Stomach (tissue), 9 donors: ENCODE measurements around the gene SCN4A. TPM values are rescaled to one million over a fixed set of nuclear protein-coding genes. Genes with fewer than 3 reads are reported as not detected.
A peak's percentile ranks its signal among the peaks of the same experiment; 100 is the strongest.

Source experiments
- DNase-seq, 2 donors: peaks; one replicate each; pipeline versions ENCODE4 v3.0.0 to v3.0.0-alpha.2; 2013 to 2019
- H3K27ac ChIP-seq, 5 donors: fragments of 200-600 bp in 4 of 5; sonication (generic) in 4 of 5; one replicate each; pipeline ENCODE4 v1.5.1; 2013 to 2019; ENCODE audit warnings: mild to moderate bottlenecking in 1 of 5, moderate library complexity in 1 of 5
- H3K27me3 ChIP-seq, 3 donors: fragments of 200-600 bp; sonication (generic); one replicate each; pipeline ENCODE4 v1.5.1; 2017 to 2019; ENCODE audit warnings: mixed run types in 1 of 3
- H3K36me3 ChIP-seq, 4 donors: fragments of 200-600 bp; sonication (generic); 1 replicate in 3 of 4; 2 replicates in 1 of 4; pipeline ENCODE4 v1.5.1; 2016 to 2019
- H3K4me1 ChIP-seq, 4 donors: fragments of 200-600 bp; sonication (generic); one replicate each; pipeline ENCODE4 v1.5.1; 2016 to 2019
- H3K4me3 ChIP-seq, 4 donors: fragments of 200-600 bp; sonication (generic) in 3 of 4; one replicate each; pipeline ENCODE4 v1.5.1; 2016 to 2019; ENCODE audit warnings: mild to moderate bottlenecking in 1 of 4
- H3K9me3 ChIP-seq, 4 donors: fragments of 200-600 bp; sonication (generic); one replicate each; pipeline ENCODE4 v1.5.1; 2016 to 2019
- EP300 ChIP-seq: sonication (generic); formaldehyde crosslinking; IDR thresholded peaks from one replicate; pipeline ENCODE4 v1.6.1; 2017; ENCODE audit warnings: antibody characterized with exemption
- POLR2A ChIP-seq, 4 donors: fragments of 450-650 bp; IDR thresholded peaks; one replicate each; pipeline ENCODE4 v1.6.1; 2016; ENCODE audit warnings: antibody characterized with exemption in 4 of 4, control low read depth in 2 of 4, mild to moderate bottlenecking in 1 of 4, moderate library complexity in 1 of 4
- POLR2AphosphoS5 ChIP-seq, 3 donors: sonication (generic); formaldehyde crosslinking; IDR thresholded peaks; one replicate each; pipeline ENCODE4 v1.6.1; 2016; ENCODE audit warnings: antibody characterized with exemption in 3 of 3
- WGBS, 5 donors: extraction: QIAGEN DNeasy Blood & Tissue Kit in 3 of 5; methylation state at CpG; one replicate each; pipeline versions ENCODE4 v1.1.5 to v1.1.7; 2013 to 2018; 5-methylcytosine and 5-hydroxymethylcytosine counted together
- intact Hi-C: fragments of 100-400 bp; cut with DNase I; formaldehyde crosslinking; loops from one replicate; pipeline ENCODE4 v1.15.1; 2023; ENCODE audit warnings: low total_unique reads
- polyA plus RNA-seq, 3 donors: library from polyadenylated mRNA; stranded (reverse); fragments of 200-250 nt; gene quantifications; one replicate each; pipeline ENCODE4 v1.2.3, GENCODE V29; 2013
- total RNA-seq, 5 donors: library from RNA; depleted of rRNA; stranded (reverse); fragments of >200 nt; gene quantifications; one replicate each; pipeline versions ENCODE4 v1.1.0 to v1.2.3, GENCODE V29; 2014 to 2016
- TF ChIP-seq, protein P1 (sequence below), 7 experiments: fragments of 450-650 bp in 4 of 7; fragments of 200-600 bp in 3 of 7; sonication (generic) in 3 of 7; IDR thresholded peaks; one replicate each; pipeline ENCODE4 v1.5.1; 2016 to 2019; ENCODE audit warnings: antibody characterized with exemption in 7 of 7, control low read depth in 2 of 7, mild to moderate bottlenecking in 1 of 7
- donor health status: healthy with polysubstance abuse.
- donor health status: Bipolar disorder and iron deficiency.
- donor health status: healthy.

SCN4A gene
- total and polyA plus RNA-seq, 8 donors, result 0.05 to 2.7 (median 0.74) TPM; not detected in 2

- DNase-seq, result no peak
- TF ChIP-seq POLR2A (IDR thresholded peaks at IDR 0.05) (no peak), POLR2AphosphoS5 (IDR thresholded peaks at IDR 0.05) (no peak), EP300 (no peak)
- TF ChIP-seq, protein P1, sequence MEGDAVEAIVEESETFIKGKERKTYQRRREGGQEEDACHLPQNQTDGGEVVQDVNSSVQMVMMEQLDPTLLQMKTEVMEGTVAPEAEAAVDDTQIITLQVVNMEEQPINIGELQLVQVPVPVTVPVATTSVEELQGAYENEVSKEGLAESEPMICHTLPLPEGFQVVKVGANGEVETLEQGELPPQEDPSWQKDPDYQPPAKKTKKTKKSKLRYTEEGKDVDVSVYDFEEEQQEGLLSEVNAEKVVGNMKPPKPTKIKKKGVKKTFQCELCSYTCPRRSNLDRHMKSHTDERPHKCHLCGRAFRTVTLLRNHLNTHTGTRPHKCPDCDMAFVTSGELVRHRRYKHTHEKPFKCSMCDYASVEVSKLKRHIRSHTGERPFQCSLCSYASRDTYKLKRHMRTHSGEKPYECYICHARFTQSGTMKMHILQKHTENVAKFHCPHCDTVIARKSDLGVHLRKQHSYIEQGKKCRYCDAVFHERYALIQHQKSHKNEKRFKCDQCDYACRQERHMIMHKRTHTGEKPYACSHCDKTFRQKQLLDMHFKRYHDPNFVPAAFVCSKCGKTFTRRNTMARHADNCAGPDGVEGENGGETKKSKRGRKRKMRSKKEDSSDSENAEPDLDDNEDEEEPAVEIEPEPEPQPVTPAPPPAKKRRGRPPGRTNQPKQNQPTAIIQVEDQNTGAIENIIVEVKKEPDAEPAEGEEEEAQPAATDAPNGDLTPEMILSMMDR (IDR thresholded peaks at IDR 0.05), result no peak
- Histone ChIP-seq H3K36me3 (no peaks in the 10 kb centered on the region), H3K27me3 (no peaks in the 10 kb centered on the region), H3K4me1 (peaks cover 0 to 22% (median 11%) of the 10 kb centered on the region in 4 donors), H3K9me3 (no peaks in the 10 kb centered on the region), H3K27ac (peak overlapping the region in 3 of 5 donors; percentile 3 to 73 (median 35)), H3K4me3 (no peak overlapping the region)
- WGBS, 5 donors, result 62 to 81% (median 78%) methylated on average over 3 of the region's 3 CpGs
- intact Hi-C loops, result no loop called here
Measured at GRCh38 chr17:64016974-64017373, 44.3 kb upstream of the SCN4A start.

- no peaks in the 10 kb centered on the region for H3K27me3 ChIP-seq
- DNase-seq, result peak in 1 of 2 donors; percentile 25
Measured at GRCh38 chr17:64016231-64016784, 43.6 kb upstream of the SCN4A start.

DNA sequence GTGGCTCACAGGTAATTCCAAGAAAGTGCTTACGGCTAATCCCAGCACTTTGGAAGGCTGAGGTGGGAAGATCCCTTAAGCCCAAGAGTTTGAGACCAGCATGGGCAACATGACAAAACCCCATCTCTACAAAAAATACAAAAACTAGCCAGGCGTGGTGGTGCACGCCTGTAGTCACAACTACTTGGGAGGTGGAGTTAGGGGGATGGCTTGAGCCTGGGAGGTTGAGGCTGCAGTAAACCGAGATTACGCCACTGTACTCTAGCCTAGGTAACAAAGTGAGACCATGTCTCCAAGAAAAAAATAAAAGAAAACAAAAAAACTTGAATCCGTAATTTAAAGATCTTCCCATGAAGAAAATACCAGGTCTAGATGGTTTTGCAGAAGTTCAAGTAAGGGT, 42.7 kb upstream of the SCN4A start:
- TF ChIP-seq POLR2AphosphoS5 (IDR thresholded peaks at IDR 0.05), result no peak
- TF ChIP-seq, protein P1 (IDR thresholded peaks at IDR 0.05), result no peak
- TF ChIP-seq EP300, result no peak
- TF ChIP-seq POLR2A (IDR thresholded peaks at IDR 0.05), result no peak
- Histone ChIP-seq H3K9me3 (no peaks in the 10 kb centered on the region), H3K36me3 (no peaks in the 10 kb centered on the region), H3K27ac (peak overlapping the region in 1 of 5 donors; percentile 73), H3K4me3 (no peak overlapping the region), H3K4me1 (peaks cover 0 to 22% (median 10%) of the 10 kb centered on the region in 4 donors), H3K27me3 (no peaks in the 10 kb centered on the region)
- DNase-seq, result no peak
- intact Hi-C loops, result no loop called here
- 83 to 96% (median 93%) methylated on average over 6 of the region's 6 CpGs for WGBS, 5 donors

More at GRCh38 chr17:64016231-64016784, 43.6 kb upstream of the SCN4A start:
- 46 to 68% (median 66%) methylated on average over 5 of the region's 5 CpGs for WGBS, 5 donors
- no peak overlapping the region for H3K4me3 ChIP-seq
- no peaks in the 10 kb centered on the region for H3K9me3 ChIP-seq
- peak overlapping the region in 4 of 5 donors; percentile 3 to 73 (median 30) for H3K27ac ChIP-seq
- intact Hi-C loops, result no loop called here
- peaks cover 0 to 22% (median 11%) of the 10 kb centered on the region in 4 donors for H3K4me1 ChIP-seq
- TF ChIP-seq, protein P1 (IDR thresholded peaks at IDR 0.05), result no peak
- TF ChIP-seq POLR2AphosphoS5 (IDR thresholded peaks at IDR 0.05), result no peak
- TF ChIP-seq POLR2A (IDR thresholded peaks at IDR 0.05), result no peak
- TF ChIP-seq EP300, result no peak
- H3K36me3 ChIP-seq, result no peaks in the 10 kb centered on the region

DNA sequence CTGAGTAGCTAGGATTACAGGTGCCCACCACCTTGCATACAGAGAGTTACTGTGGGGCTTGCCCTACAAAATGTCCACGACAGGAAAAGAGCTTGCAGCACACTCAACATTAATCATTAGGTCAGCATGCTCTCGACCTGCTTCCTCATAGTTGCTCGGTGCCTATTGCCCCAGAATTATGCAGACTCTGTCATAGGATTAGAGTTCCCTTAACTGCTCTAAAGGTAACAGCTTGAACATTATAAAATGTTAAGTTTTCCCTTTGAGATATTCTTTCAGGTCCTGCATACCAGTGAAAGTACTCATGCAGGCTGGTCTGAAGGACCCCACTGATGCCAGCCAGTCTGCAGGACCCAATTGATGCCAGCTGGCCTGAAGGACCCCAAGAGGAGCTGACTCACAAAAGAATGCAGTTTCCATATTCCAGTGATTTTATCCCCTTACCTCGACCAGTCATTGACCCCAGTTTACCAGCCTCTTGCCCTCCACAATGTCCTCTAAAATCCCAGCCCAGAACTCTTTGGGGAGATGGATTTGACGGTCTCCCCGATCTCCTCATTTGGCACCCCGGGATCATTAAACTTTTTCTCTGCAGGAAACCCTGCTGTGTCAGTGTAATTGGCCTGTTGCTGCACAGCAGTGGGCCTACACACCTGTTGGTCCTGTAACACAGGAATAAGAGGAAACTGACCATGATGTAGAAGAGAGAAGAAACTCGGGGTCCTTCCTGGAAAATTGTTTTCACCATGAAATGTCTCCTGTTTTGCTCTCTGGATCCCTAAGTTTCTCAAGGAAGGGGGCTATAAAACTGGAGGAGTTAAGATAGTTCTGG, 37.1 kb upstream of the SCN4A start:
- 62 to 70% (median 66%) methylated on average over 8 of the region's 8 CpGs for WGBS, 5 donors
- Histone ChIP-seq H3K36me3 (no peaks in the 10 kb centered on the region), H3K4me3 (no peak overlapping the region), H3K4me1 (peaks cover 0 to 40% (median 24%) of the 10 kb centered on the region in 4 donors), H3K27me3 (no peaks in the 10 kb centered on the region), H3K9me3 (peaks cover 0 to 3% (median 0%) of the 10 kb centered on the region in 4 donors), H3K27ac (peak overlapping the region in 1 of 5 donors; percentile 14)
- DNase-seq, result peak in 1 of 2 donors; percentile 60
- intact Hi-C loops, result no loop called here
- TF ChIP-seq, protein P1 (IDR thresholded peaks at IDR 0.05), result no peak
- TF ChIP-seq POLR2A (IDR thresholded peaks at IDR 0.05) (no peak), POLR2AphosphoS5 (IDR thresholded peaks at IDR 0.05) (no peak), EP300 (no peak)
